GM18907 (cell line): ENCODE measurements around the gene WAS.
"Not testable (repeated sequence)": the region's sequence is repeated elsewhere in the genome, so short reads cannot be mapped to it uniquely, and the experiment has no call there.

Source experiments
- ATAC-seq: cut with Tn5 transposase; IDR thresholded peaks from one replicate; pipeline ENCODE4 v1.9.1; 2021; ENCODE audit warnings: mild to moderate bottlenecking, moderate library complexity; ENCODE audit not compliant: unreplicated experiment

The WAS gene

GRCh38 chrX:48684134-48684533 lies 535 bp downstream of the WAS start:
- ATAC-seq = no peak

GRCh38 chrX:48685416-48685815 lies 1.8 kb downstream of the WAS start:
- no peak for ATAC-seq

GRCh38 chrX:48688531-48689150 lies 5.0 kb downstream of the WAS start:
- ATAC-seq = no peak

GRCh38 chrX:48689208-48689920 lies 5.8 kb downstream of the WAS start:
- no peak for ATAC-seq

- not testable (repeated sequence) for ATAC-seq
Measured at GRCh38 chrX:48691746-48692145, 8.1 kb downstream of the WAS start.

- no peak for ATAC-seq
Measured at GRCh38 chrX:48694776-48695533, 11.4 kb downstream of the WAS start.

- ATAC-seq = no peak
Measured at GRCh38 chrX:48695534-48695896, 11.9 kb downstream of the WAS start.

- ATAC-seq = peak; percentile 6
Measured at GRCh38 chrX:48695925-48696300, 12.3 kb downstream of the WAS start.

GRCh38 chrX:48696301-48696908 lies 12.8 kb downstream of the WAS start, which contains the start of gene SUV39H1:
Gene SUV39H1 (plus strand): TSS chrX:48696734. CDS start chrX:48696785, 51 bp downstream.
- peak; percentile 79 for ATAC-seq

GRCh38 chrX:48696909-48697727 lies 13.5 kb downstream of the WAS start:
- ATAC-seq = peak; percentile 8

GRCh38 chrX:48698306-48698705 lies 14.7 kb downstream of the WAS start:
- no peak for ATAC-seq

- no peak for ATAC-seq
Measured at GRCh38 chrX:48700246-48700645, 16.6 kb downstream of the WAS start.

- no peak for ATAC-seq
Measured at GRCh38 chrX:48700951-48701653, 17.5 kb downstream of the WAS start.

- ATAC-seq = no peak
Measured at GRCh38 chrX:48702032-48702431, 18.4 kb downstream of the WAS start.

- ATAC-seq = no peak
Measured at GRCh38 chrX:48702716-48703115, 19.1 kb downstream of the WAS start.

- no peak for ATAC-seq
Measured at GRCh38 chrX:48703228-48703627, 19.6 kb downstream of the WAS start.

- ATAC-seq = no peak
Measured at GRCh38 chrX:48703642-48704481, 20.3 kb downstream of the WAS start.

- ATAC-seq = no peak
Measured at GRCh38 chrX:48705871-48706270, 22.3 kb downstream of the WAS start.

GRCh38 chrX:48709522-48710112 lies 26.0 kb downstream of the WAS start:
- no peak for ATAC-seq
